IPS DF 6.9 (cell line): Measurements from ENCODE around the gene KPNA2.
A peak's percentile ranks its signal among the peaks of the same experiment; 100 is the strongest.
"Not testable (repeated sequence)": the region's sequence is repeated elsewhere in the genome, so short reads cannot be mapped to it uniquely, and the experiment has no call there.

ENCODE experiments used
- DNase-seq: peaks from one replicate; pipeline ENCODE4 v3.0.0-alpha.2; 2013; ENCODE audit warnings: low read depth, low spot score
- H3K27ac ChIP-seq: one replicate; pipeline ENCODE4 v1.5.1; 2013; ENCODE audit warnings: low read length, control low read depth
- H3K27me3 ChIP-seq: 2 replicates; pipeline ENCODE4 v1.6.1; 2013; ENCODE audit warnings: mild to moderate bottlenecking, low read length; ENCODE audit not compliant: control insufficient read depth, insufficient read depth
- H3K36me3 ChIP-seq: 2 replicates; pipeline ENCODE4 v1.6.1; 2013; ENCODE audit warnings: low read length; ENCODE audit not compliant: control insufficient read depth, insufficient read depth
- H3K4me1 ChIP-seq: 2 replicates; pipeline ENCODE4 v1.6.1; 2013; ENCODE audit warnings: low read length; ENCODE audit not compliant: control insufficient read depth, insufficient read depth
- H3K4me3 ChIP-seq: 2 replicates; pipeline ENCODE4 v1.5.1; 2013; ENCODE audit warnings: mild to moderate bottlenecking, low read length
- H3K9me3 ChIP-seq: 2 replicates; pipeline ENCODE4 v1.6.1; 2013; ENCODE audit warnings: low read length, inconsistent platforms; ENCODE audit not compliant: control insufficient read depth, insufficient read depth
- WGBS: extraction: QIAGEN DNeasy Blood & Tissue Kit; methylation state at CpG from one replicate; pipeline ENCODE4 v1.1.7; 2013; ENCODE audit warnings: mixed read lengths, missing lambda C conversion rate; ENCODE audit not compliant: insufficient read length, insufficient coverage; 5-methylcytosine and 5-hydroxymethylcytosine counted together

KPNA2 gene

GRCh38 chr17:68035523-68036303, at the start of gene KPNA2:
TSS of gene KPNA2 (plus strand) at chr17:68035735. CDS start at chr17:68037133, 1,398 bp downstream.
- Histone ChIP-seq H3K9me3 (no peaks in the 10 kb centered on the region), H3K27ac (no peak within 1 kb of the TSS), H3K36me3 (peaks cover 21% of the 10 kb centered on the region), H3K4me1 (no peaks in the 10 kb centered on the region), H3K27me3 (no peaks in the 10 kb centered on the region), H3K4me3 (peak within 1 kb of the TSS; percentile 93)
- whole genome bisulfite sequencing: no CpG with 5 or more reads among the region's 72 CpGs
- DNase-seq: peak; percentile 95

DNA sequence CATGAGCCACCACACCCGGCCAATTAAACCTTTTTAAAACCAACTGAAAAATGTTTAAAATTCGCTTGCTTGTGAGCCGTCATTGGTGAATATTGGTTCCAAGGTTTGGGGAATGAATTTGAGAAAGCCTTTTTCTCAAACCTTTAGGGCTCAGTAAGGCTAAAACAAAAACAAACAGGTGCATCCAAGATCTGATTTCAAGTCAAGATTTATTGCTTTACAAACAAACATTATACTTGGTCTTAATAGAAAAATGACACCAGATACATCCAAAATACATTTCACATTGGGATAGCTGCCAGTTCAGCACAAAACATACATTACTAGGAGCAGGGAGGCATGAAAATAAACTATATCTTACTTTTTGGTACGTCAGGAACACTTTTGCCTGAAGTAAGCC, 44.6 kb upstream of the KPNA2 start:
- Histone ChIP-seq H3K4me3 (no peak overlapping the region), H3K4me1 (no peaks in the 10 kb centered on the region), H3K36me3 (no peaks in the 10 kb centered on the region), H3K9me3 (no peaks in the 10 kb centered on the region), H3K27ac (no peak overlapping the region), H3K27me3 (no peaks in the 10 kb centered on the region; the same call in 1 of the 2 replicates)
- no peak for DNase-seq
- no CpG with 5 or more reads among the region's 4 CpGs for WGBS

DNA sequence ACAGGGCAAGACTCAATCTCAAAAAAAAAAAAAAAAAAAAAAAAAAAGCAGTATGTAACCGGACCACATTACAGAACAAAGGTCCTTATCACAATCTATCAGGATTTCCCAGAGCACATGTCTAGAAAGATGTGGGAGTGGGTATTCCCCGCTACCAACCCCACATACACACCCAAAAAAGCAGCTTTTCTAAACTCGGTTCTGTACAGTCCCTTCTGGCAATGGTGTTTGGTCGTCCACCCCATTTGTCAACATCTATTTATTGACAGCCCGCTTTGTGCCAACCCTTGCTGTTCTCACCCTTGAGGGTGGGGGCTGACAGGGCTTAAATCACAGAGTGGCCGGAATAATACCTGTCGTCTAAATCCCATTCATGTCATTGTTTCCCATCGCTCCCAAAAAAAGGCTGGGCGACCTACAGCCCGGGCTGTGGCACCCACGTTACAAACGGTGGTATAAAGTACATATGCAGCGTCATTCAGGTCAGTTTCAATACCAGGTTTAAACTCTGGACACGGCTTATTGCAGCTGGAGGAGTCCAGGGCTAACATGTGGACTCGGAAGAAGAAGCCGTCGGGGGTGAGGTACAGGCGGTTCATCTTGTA, 42.9 kb upstream of the KPNA2 start:
- Histone ChIP-seq H3K4me3 (peak overlapping the region; percentile 65), H3K27me3 (no peaks in the 10 kb centered on the region; the same call in 1 of the 2 replicates), H3K36me3 (no peaks in the 10 kb centered on the region), H3K9me3 (no peaks in the 10 kb centered on the region), H3K27ac (no peak overlapping the region), H3K4me1 (no peaks in the 10 kb centered on the region)
- DNase-seq: no peak
- WGBS: no CpG with 5 or more reads among the region's 18 CpGs

DNA sequence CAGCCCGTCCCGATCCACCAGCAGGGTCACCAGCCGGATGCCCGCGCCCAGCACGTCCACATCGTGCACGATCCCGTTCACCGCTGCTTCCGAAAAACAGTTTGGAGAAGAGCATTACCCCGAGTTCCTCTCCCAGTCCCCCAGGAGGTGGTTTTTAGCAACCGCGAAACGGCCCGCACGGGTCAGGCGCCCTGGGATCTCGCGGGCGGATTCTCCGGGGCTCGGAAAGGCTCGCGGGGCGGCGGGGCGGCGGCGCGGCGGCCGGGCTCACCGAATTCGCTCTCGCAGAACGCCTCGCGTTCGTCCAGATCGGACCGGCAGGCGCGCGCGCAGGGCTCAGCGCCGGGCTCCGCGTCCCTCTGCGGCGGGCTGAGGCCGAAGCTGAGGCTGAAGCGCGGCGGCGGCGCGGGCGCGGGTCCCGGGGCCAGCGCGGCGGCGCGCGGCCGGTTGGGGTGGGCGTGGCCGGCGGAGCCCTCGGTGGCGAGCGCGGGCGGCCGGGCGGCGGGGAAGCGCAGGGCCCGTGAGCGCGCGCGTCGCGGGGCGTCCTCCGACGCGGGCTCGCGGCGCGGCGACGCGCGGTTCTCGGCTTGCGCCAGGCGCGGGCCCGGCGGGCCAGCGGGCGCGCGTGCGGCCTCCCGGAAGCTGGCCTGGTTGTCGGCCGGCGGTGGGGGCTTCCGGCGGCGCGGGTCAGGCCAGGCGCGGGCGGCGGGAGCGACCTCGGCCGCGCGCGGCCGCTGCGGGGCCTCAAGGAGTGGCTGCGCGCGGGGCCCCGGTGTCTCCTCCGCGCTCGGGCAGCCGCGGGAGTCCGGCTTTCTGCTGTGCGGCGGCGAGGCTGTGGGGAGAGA, 42.2 kb upstream of the KPNA2 start:
- Histone ChIP-seq H3K4me3 (peak overlapping the region; percentile 92), H3K4me1 (no peaks in the 10 kb centered on the region), H3K27ac (no peak overlapping the region), H3K36me3 (no peaks in the 10 kb centered on the region), H3K27me3 (no peaks in the 10 kb centered on the region; the same call in 1 of the 2 replicates), H3K9me3 (no peaks in the 10 kb centered on the region)
- DNase-seq: no peak
- WGBS: no CpG with 5 or more reads among the region's 144 CpGs

DNA sequence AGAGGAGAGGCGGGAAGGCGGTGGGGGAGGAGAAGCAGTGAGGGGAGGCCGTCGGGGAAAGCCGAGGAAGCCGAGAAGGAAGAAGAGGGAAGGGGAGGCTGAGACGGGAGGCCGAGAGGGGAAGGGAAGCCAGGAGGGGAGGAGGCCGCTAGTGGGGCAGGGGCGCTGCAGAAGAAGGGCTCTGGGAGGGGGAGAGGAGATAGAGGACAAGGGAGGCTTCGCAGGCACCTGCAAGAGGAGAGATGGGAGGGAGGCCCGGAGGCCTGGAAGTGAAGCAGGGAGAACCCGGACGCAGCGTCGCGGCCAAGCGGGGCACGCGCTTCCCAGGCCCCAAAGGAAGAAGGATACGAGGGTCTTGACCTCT, 41.6 kb upstream of the KPNA2 start:
- H3K4me1 ChIP-seq: no peaks in the 10 kb centered on the region
- peak overlapping the region; percentile 92 for H3K4me3 ChIP-seq
- no peak overlapping the region for H3K27ac ChIP-seq
- WGBS: no CpG with 5 or more reads among the region's 21 CpGs
- no peak for DNase-seq
- H3K27me3 ChIP-seq: no peaks in the 10 kb centered on the region; the same call in 1 of the 2 replicates
- H3K9me3 ChIP-seq: no peaks in the 10 kb centered on the region
- H3K36me3 ChIP-seq: no peaks in the 10 kb centered on the region

DNA sequence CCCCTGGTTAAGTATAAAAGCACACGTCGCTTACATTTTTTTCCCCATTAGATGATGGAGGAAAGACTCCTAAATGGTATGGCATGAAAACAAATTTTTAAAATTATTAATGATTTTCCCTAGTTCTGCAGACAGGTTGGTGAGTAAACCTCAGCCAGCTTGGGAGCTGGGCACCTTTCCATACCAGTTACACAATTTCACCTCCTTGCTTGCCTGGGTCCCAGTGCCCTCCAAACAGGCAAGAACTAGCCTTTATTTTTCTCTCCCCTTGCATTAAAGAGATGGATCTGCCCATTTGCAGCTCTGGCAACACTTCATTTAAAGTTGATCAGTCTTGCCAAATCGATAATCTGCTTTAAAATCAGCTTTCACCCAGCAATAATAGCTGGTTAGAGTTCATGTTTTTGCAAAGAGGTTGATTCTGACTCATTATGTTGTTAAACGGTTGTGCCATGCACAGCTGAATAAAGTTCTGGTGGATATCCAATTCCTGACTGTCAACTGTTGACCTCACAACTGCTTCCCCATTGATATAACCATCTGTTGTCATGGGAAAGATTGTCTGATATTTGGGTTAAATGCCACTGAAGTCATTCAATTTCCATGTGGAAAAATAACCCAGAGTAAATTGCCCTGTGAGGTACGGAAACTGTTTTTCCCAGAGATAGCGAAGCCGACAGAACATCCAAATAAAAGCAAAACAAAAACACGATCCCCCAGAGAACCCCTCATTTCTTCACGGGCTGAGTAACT, 40.5 kb upstream of the KPNA2 start:
- WGBS: no CpG with 5 or more reads among the region's 9 CpGs
- H3K27ac ChIP-seq: no peak overlapping the region
- no peak for DNase-seq

DNA sequence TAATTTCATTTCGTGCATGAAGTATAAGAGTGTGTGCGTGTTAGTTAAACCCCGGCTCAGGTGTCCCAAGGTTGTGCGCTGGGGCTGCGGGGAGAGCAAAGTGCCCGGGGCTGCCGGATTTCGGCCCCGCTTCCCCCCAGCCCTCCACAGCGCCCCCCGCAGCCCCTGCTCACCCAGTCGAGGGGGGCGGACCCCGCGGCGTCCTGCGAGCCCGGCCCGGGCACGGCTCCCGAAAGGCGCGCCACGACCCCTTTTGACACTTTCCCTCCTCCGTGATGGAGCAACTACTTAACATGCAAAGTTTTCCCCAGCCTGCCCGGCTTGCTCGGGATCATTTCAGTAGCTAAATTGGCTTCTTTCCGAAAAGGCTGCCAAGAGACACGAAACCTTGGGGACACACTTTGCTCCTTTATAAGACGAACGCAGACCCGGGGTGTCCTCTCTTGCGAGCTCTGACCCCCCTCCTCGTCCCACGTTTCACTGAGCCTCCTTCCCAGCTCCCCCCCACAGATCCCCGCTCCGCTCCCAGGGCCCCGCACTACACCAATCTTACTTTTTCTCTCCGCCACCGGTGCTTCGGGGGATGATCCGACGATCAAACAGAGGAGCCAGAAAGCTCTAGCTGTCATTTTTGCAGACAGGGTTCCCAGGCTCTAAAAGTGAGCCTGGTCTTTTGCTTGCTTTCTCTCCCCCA, 39.8 kb upstream of the KPNA2 start:
- no peaks in the 10 kb centered on the region; the same call in 1 of the 2 replicates for H3K27me3 ChIP-seq
- no CpG with 5 or more reads among the region's 43 CpGs for WGBS
- H3K27ac ChIP-seq: no peak overlapping the region
- H3K36me3 ChIP-seq: no peaks in the 10 kb centered on the region
- DNase-seq: no peak
- no peaks in the 10 kb centered on the region for H3K4me1 ChIP-seq
- peak overlapping the region; percentile 49; the same call in 1 of the 2 replicates for H3K4me3 ChIP-seq
- H3K9me3 ChIP-seq: no peaks in the 10 kb centered on the region

More for the DNA sequence above, 40.5 kb upstream of the KPNA2 start:
- no peaks in the 10 kb centered on the region for H3K36me3 ChIP-seq
- peak overlapping the region; percentile 49; the same call in 1 of the 2 replicates for H3K4me3 ChIP-seq
- H3K9me3 ChIP-seq: no peaks in the 10 kb centered on the region
- no peaks in the 10 kb centered on the region; the same call in 1 of the 2 replicates for H3K27me3 ChIP-seq
- no peaks in the 10 kb centered on the region for H3K4me1 ChIP-seq

- H3K4me1 ChIP-seq, H3K9me3 ChIP-seq, H3K27ac ChIP-seq, DNase-seq, H3K36me3 ChIP-seq, H3K27me3 ChIP-seq: not testable (repeated sequence)
- WGBS: no CpG with 5 or more reads among the region's 25 CpGs
- H3K4me3 ChIP-seq: peak within 1 kb of the TSS; percentile 49; the same call in 1 of the 2 replicates
Measured at GRCh38 chr17:67996301-67997171, 39.0 kb upstream of the KPNA2 start, which contains the start of gene C17orf58. TSS of gene C17orf58 (minus strand) at chr17:67996469. CDS start at chr17:67996198, 271 bp downstream.

- H3K4me1 ChIP-seq: no peaks in the 10 kb centered on the region
- WGBS: no CpG with 5 or more reads among the region's 2 CpGs
Measured at GRCh38 chr17:67998466-67998865, 37.1 kb upstream of the KPNA2 start.

More at GRCh38 chr17:67998466-67998865, 37.1 kb upstream of the KPNA2 start:
- Histone ChIP-seq H3K36me3 (no peaks in the 10 kb centered on the region), H3K9me3 (no peaks in the 10 kb centered on the region), H3K4me3 (no peak overlapping the region), H3K27me3 (no peaks in the 10 kb centered on the region; the same call in 1 of the 2 replicates), H3K27ac (no peak overlapping the region)
- no peak for DNase-seq
